ENCODE data around the gene ANO10. TPM values are rescaled to one million over a fixed set of nuclear protein-coding genes. Genes with fewer than 3 reads are reported as not detected.

The ANO10 gene
- polyA plus RNA-seq (8.8 and 11.1 TPM in 2 replicates), polyA minus RNA-seq (30.4 and 30.6 TPM in 2 replicates)

GRCh38 chr3:43621656-43622432 lies at the start of gene ANO10:
Gene ANO10, minus strand, starts transcription at chr3:43622011. Its CDS starts 16,159 bp downstream, at chr3:43605852.
- Histone ChIP-seq H4K20me1 (ENCODE audit: insufficient read depth) (no peaks in the 10 kb centered on the region), H3K9me3 (ENCODE audit: low read length) (no peaks in the 10 kb centered on the region), H3F3A (ENCODE audit: insufficient read depth, low read length, poor library complexity, severe bottlenecking) (no peaks in the 10 kb centered on the region), H2AFZ (ENCODE audit: low read depth, low read length) (peak within 1 kb of the TSS; percentile 89), H3K27ac (ENCODE audit: low read length) (peak within 1 kb of the TSS; percentile 38), H3K4me2 (ENCODE audit: low read length) (peak within 1 kb of the TSS; percentile 61), H3K9ac (ENCODE audit: low read length) (peak within 1 kb of the TSS; percentile 80), H3K4me3 (ENCODE audit: low read length) (peak within 1 kb of the TSS; percentile 97), H3K79me2 (replicated peaks; ENCODE audit: insufficient read depth, low read length) (no peaks in the 10 kb centered on the region), H3K27me3 (ENCODE audit: insufficient read depth, low read depth, low read length) (no peaks in the 10 kb centered on the region), H3K9me2 (ENCODE audit: insufficient read depth, low read length) (no peaks in the 10 kb centered on the region), H3K36me3 (ENCODE audit: insufficient read depth, low read length) (no peaks in the 10 kb centered on the region)
- TF ChIP-seq RAD21 (conservative IDR thresholded peaks at IDR 0.05) (no peak), MXI1 (conservative IDR thresholded peaks at IDR 0.05; ENCODE audit: poor library complexity, severe bottlenecking) (peak; percentile 40), EZH2 (IDR thresholded peaks at IDR 0.05; ENCODE audit: borderline replicate concordance, insufficient read depth, low read length, poor library complexity, severe bottlenecking) (no peak), CTCF (IDR thresholded peaks at IDR 0.05; ENCODE audit: poor library complexity, severe bottlenecking) (no peak), POLR2AphosphoS5 (IDR thresholded peaks at IDR 0.05) (peak; percentile 39), REST (IDR thresholded peaks at IDR 0.05; ENCODE audit: borderline replicate concordance) (peak; percentile 9), TAF1 (IDR thresholded peaks at IDR 0.05; ENCODE audit: low read depth) (no peak), EP300 (conservative IDR thresholded peaks at IDR 0.05; ENCODE audit: poor library complexity, severe bottlenecking) (no peak), SMC3 (conservative IDR thresholded peaks at IDR 0.05; ENCODE audit: poor library complexity) (peak; percentile 24)

GRCh38 chr3:43670635-43671522 lies 49.1 kb upstream of the ANO10 start:
- no peaks in the 10 kb centered on the region for H3K9me3 ChIP-seq (ENCODE audit: low read length)
- H3K27me3 ChIP-seq (ENCODE audit: insufficient read depth, low read depth, low read length) = no peaks in the 10 kb centered on the region
- TF ChIP-seq SMC3 (conservative IDR thresholded peaks at IDR 0.05; ENCODE audit: poor library complexity) (no peak), CTCF (IDR thresholded peaks at IDR 0.05; ENCODE audit: poor library complexity, severe bottlenecking) (no peak), POLR2AphosphoS5 (IDR thresholded peaks at IDR 0.05) (no peak), MXI1 (conservative IDR thresholded peaks at IDR 0.05; ENCODE audit: poor library complexity, severe bottlenecking) (no peak), REST (IDR thresholded peaks at IDR 0.05; ENCODE audit: borderline replicate concordance) (no peak), TAF1 (IDR thresholded peaks at IDR 0.05; ENCODE audit: low read depth) (no peak), EP300 (conservative IDR thresholded peaks at IDR 0.05; ENCODE audit: poor library complexity, severe bottlenecking) (no peak), EZH2 (IDR thresholded peaks at IDR 0.05; ENCODE audit: borderline replicate concordance, insufficient read depth, low read length, poor library complexity, severe bottlenecking) (no peak), RAD21 (conservative IDR thresholded peaks at IDR 0.05) (no peak)
- H3K36me3 ChIP-seq (ENCODE audit: insufficient read depth, low read length) = no peaks in the 10 kb centered on the region
- H3K79me2 ChIP-seq (replicated peaks; ENCODE audit: insufficient read depth, low read length) = no peaks in the 10 kb centered on the region
- H3K9me2 ChIP-seq (ENCODE audit: insufficient read depth, low read length) = no peaks in the 10 kb centered on the region
- H3F3A ChIP-seq (ENCODE audit: insufficient read depth, low read length, poor library complexity, severe bottlenecking) = no peaks in the 10 kb centered on the region
- no peak overlapping the region for H3K9ac ChIP-seq (ENCODE audit: low read length)
- H3K27ac ChIP-seq (ENCODE audit: low read length) = no peak overlapping the region
- no peak overlapping the region for H3K4me2 ChIP-seq (ENCODE audit: low read length)
- H4K20me1 ChIP-seq (ENCODE audit: insufficient read depth) = no peaks in the 10 kb centered on the region
- H3K4me3 ChIP-seq (ENCODE audit: low read length) = no peak overlapping the region
- no peak overlapping the region for H2AFZ ChIP-seq (ENCODE audit: low read depth, low read length)

All from neural cell (in vitro differentiated cells).